Amniotic epithelial cell (primary cell): ENCODE results near the gene ABCC11.

Experiments used
- DNase-seq: peaks from one replicate; pipeline ENCODE4 v3.0.0-alpha.2; 2010; ENCODE audit warnings: low read depth

The ABCC11 gene

GRCh38 chr16:48129926-48130325 lies 117.4 kb downstream of the ABCC11 start:
- DNase-seq = no peak

- DNase-seq = peak; percentile 21
Observed at GRCh38 chr16:48128769-48129168, 118.6 kb downstream of the ABCC11 start.

GRCh38 chr16:48126801-48127644 lies 120.3 kb downstream of the ABCC11 start:
- DNase-seq = peak; percentile 100

- no peak for DNase-seq
Observed at GRCh38 chr16:48125888-48126287, 121.5 kb downstream of the ABCC11 start.

GRCh38 chr16:48124266-48124665 lies 123.1 kb downstream of the ABCC11 start:
- no peak for DNase-seq

- DNase-seq = peak; percentile 98
Observed at GRCh38 chr16:48123104-48123788, 124.1 kb downstream of the ABCC11 start.

- no peak for DNase-seq
Observed at GRCh38 chr16:48121276-48121675, 126.1 kb downstream of the ABCC11 start.

GRCh38 chr16:48118841-48119240 lies 128.5 kb downstream of the ABCC11 start:
- DNase-seq = no peak

- peak; percentile 59 for DNase-seq
Observed at GRCh38 chr16:48117217-48118105, 129.9 kb downstream of the ABCC11 start.
